KMS-11 (cell line): ENCODE results near the gene PTGES2.

ENCODE experiments used
- H2AFZ ChIP-seq: fragments of 200-600 bp; sonication (generic); 2 replicates; pipeline ENCODE4 v1.6.1; 2016; ENCODE audit warnings: antibody characterized with exemption, mixed run types, low read depth
- H3K27ac ChIP-seq: fragments of 200-600 bp; sonication (generic); 2 replicates; pipeline ENCODE4 v1.6.1; 2016; ENCODE audit warnings: mild to moderate bottlenecking, mixed run types
- H3K27me3 ChIP-seq: fragments of 200-600 bp; sonication (generic); 2 replicates; pipeline ENCODE4 v1.6.1; 2017; ENCODE audit warnings: mild to moderate bottlenecking, low read depth, mixed run types, moderate library complexity; ENCODE audit not compliant: insufficient read depth
- H3K36me3 ChIP-seq: fragments of 200-600 bp; sonication (generic); 2 replicates; pipeline ENCODE4 v1.6.1; 2017; ENCODE audit warnings: mild to moderate bottlenecking, mixed run types; ENCODE audit not compliant: insufficient read depth
- H3K4me1 ChIP-seq: fragments of 200-600 bp; sonication (generic); 2 replicates; pipeline ENCODE4 v1.6.1; 2016; ENCODE audit warnings: mild to moderate bottlenecking, low read depth, mixed run types; ENCODE audit not compliant: poor library complexity, severe bottlenecking
- H3K4me2 ChIP-seq: fragments of 200-600 bp; sonication (generic); 2 replicates; pipeline ENCODE4 v1.7.0; 2016; ENCODE audit warnings: mild to moderate bottlenecking, mixed run types
- H3K4me3 ChIP-seq: fragments of 200-600 bp; sonication (generic); IDR thresholded peaks from 2 replicates; pipeline ENCODE4 v1.6.1; 2017; ENCODE audit warnings: low read depth, low read length, mixed read lengths; ENCODE audit not compliant: insufficient read depth
- H3K79me2 ChIP-seq: fragments of 200-600 bp; sonication (generic); 2 replicates; pipeline ENCODE4 v1.6.1; 2016; ENCODE audit warnings: low read depth, mixed run types; ENCODE audit not compliant: insufficient read depth
- H3K9ac ChIP-seq: fragments of 200-600 bp; sonication (generic); 2 replicates; pipeline ENCODE4 v1.6.1; 2016; ENCODE audit warnings: mild to moderate bottlenecking, mixed run types
- H4K20me1 ChIP-seq: fragments of 200-600 bp; sonication (generic); 2 replicates; pipeline ENCODE4 v1.6.1; 2016; ENCODE audit warnings: mild to moderate bottlenecking, mixed run types; ENCODE audit not compliant: insufficient read depth
- TF ChIP-seq, protein P1 (sequence below): fragments of 200-600 bp; sonication (generic); conservative IDR thresholded peaks from 2 replicates; pipeline ENCODE4 v1.6.1; 2017; ENCODE audit warnings: low read depth, mild to moderate bottlenecking, antibody characterized with exemption, low read length, moderate library complexity, mixed read lengths

PTGES2 gene

DNA sequence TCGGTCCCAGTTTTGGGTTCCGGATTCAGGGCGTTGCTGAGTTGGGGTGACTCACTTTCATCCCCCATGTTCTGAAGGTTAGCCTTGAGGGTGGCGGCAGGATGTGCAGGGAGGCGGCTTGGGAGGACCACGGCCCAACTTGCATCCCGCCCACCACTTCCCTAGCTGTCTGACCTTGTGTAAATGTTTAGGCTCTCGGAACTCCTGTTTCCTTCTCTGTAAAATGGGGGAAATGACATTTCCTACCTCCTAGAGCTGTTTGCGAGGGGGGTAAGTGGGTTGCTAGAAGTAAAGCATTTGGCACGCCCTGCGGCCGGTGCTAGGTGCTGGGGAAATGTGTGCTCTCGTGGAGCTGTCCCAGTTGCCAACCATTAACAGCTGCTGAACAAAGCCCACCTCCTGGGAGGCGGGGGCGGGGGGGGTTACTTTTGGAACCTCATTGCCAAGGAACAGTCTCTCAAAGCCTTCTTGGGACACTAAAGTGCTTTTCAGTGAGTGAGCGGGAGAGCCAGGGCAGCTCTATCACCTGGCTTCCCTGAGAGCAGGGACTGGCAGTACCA, 27.5 kb downstream of the PTGES2 start:
- H2AFZ ChIP-seq: no peak overlapping the region
- no peaks in the 10 kb centered on the region for H4K20me1 ChIP-seq
- TF ChIP-seq, protein P1, sequence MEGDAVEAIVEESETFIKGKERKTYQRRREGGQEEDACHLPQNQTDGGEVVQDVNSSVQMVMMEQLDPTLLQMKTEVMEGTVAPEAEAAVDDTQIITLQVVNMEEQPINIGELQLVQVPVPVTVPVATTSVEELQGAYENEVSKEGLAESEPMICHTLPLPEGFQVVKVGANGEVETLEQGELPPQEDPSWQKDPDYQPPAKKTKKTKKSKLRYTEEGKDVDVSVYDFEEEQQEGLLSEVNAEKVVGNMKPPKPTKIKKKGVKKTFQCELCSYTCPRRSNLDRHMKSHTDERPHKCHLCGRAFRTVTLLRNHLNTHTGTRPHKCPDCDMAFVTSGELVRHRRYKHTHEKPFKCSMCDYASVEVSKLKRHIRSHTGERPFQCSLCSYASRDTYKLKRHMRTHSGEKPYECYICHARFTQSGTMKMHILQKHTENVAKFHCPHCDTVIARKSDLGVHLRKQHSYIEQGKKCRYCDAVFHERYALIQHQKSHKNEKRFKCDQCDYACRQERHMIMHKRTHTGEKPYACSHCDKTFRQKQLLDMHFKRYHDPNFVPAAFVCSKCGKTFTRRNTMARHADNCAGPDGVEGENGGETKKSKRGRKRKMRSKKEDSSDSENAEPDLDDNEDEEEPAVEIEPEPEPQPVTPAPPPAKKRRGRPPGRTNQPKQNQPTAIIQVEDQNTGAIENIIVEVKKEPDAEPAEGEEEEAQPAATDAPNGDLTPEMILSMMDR: no peak
- H3K79me2 ChIP-seq: peaks cover 56% of the 10 kb centered on the region
- H3K4me2 ChIP-seq: no peak overlapping the region
- H3K4me3 ChIP-seq: no peak overlapping the region
- H3K9ac ChIP-seq: no peak overlapping the region
- peaks cover 22% of the 10 kb centered on the region for H3K4me1 ChIP-seq
- no peaks in the 10 kb centered on the region; the same call in 1 of the 2 replicates for H3K36me3 ChIP-seq
- H3K27ac ChIP-seq: no peak overlapping the region
- no peaks in the 10 kb centered on the region for H3K27me3 ChIP-seq

- peaks cover 62% of the 10 kb centered on the region for H3K79me2 ChIP-seq
Observed at GRCh38 chr9:128099231-128099931, 28.1 kb downstream of the PTGES2 start.

GRCh38 chr9:128098297-128099230, 29.0 kb downstream of the PTGES2 start:
- H3K79me2 ChIP-seq: peaks cover 69% of the 10 kb centered on the region
- no peaks in the 10 kb centered on the region for H3K27me3 ChIP-seq
- no peaks in the 10 kb centered on the region for H4K20me1 ChIP-seq
- H3K4me2 ChIP-seq: no peak overlapping the region
- H3K27ac ChIP-seq: no peak overlapping the region
- H3K4me3 ChIP-seq: no peak overlapping the region
- peaks cover 20% of the 10 kb centered on the region for H3K4me1 ChIP-seq
- TF ChIP-seq, protein P1: no peak
- no peak overlapping the region for H3K9ac ChIP-seq
- H3K36me3 ChIP-seq: no peaks in the 10 kb centered on the region; the same call in 1 of the 2 replicates
- no peak overlapping the region for H2AFZ ChIP-seq

More at GRCh38 chr9:128099231-128099931, 28.1 kb downstream of the PTGES2 start:
- TF ChIP-seq, protein P1: no peak
- peaks cover 20% of the 10 kb centered on the region for H3K4me1 ChIP-seq
- no peaks in the 10 kb centered on the region; the same call in 1 of the 2 replicates for H3K36me3 ChIP-seq
- H2AFZ ChIP-seq: no peak overlapping the region
- H3K4me3 ChIP-seq: no peak overlapping the region
- no peak overlapping the region for H3K4me2 ChIP-seq
- H4K20me1 ChIP-seq: no peaks in the 10 kb centered on the region
- no peaks in the 10 kb centered on the region for H3K27me3 ChIP-seq
- no peak overlapping the region for H3K27ac ChIP-seq
- H3K9ac ChIP-seq: no peak overlapping the region

DNA sequence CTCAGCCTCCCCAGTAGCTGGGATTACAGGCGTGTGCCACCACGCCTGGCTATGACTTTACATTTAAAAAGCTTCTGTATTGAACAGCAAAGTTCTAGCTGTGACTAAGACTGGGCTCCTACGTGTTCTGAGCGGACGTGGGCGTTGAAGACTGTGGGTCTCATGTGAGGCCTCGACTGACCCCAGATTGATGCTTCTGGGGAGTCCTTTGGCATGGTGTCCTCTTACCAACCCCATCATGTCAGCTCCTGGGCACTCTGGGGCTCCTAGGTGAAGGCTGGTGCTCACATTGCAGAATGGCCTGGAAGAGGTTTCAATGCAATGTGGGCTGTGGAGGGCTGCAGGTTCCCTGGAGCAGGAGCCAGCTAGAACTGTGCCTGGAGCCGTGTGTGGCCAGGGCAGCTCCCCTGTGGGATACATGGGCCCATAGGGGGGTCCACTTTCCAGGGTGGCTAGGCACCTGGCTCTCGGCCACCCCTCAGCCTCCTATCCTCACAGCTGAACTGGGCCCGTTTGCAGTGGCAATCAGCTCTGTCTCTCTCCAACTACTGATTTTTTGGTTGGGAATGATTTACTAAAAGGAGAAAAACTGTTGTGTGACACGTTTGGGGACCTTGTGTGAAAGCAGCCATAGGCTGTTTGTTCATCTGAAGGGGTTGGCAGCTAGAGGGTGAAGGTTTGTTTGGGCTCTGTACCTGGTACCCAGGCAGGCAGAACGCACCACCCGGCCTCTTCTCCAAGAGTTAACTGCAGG, 29.8 kb downstream of the PTGES2 start:
- Histone ChIP-seq H3K4me2 (no peak overlapping the region), H4K20me1 (no peaks in the 10 kb centered on the region), H3K79me2 (peaks cover 77% of the 10 kb centered on the region), H3K4me1 (peaks cover 15% of the 10 kb centered on the region), H3K36me3 (no peaks in the 10 kb centered on the region; the same call in 1 of the 2 replicates), H3K9ac (no peak overlapping the region), H3K4me3 (no peak overlapping the region), H3K27me3 (no peaks in the 10 kb centered on the region), H3K27ac (no peak overlapping the region), H2AFZ (no peak overlapping the region)
- TF ChIP-seq, protein P1: no peak
